RKO (cell line): ENCODE data around the gene ZBTB17.
A peak's percentile ranks its signal among the peaks of the same experiment; 100 is the strongest.
"Not testable (repeated sequence)": the region's sequence is repeated elsewhere in the genome, so short reads cannot be mapped to it uniquely, and the experiment has no call there.

Source experiments
- DNase-seq: peaks from one replicate; pipeline ENCODE4 v3.0.0-alpha.2; 2016; ENCODE audit warnings: low spot score

Gene ZBTB17

DNA sequence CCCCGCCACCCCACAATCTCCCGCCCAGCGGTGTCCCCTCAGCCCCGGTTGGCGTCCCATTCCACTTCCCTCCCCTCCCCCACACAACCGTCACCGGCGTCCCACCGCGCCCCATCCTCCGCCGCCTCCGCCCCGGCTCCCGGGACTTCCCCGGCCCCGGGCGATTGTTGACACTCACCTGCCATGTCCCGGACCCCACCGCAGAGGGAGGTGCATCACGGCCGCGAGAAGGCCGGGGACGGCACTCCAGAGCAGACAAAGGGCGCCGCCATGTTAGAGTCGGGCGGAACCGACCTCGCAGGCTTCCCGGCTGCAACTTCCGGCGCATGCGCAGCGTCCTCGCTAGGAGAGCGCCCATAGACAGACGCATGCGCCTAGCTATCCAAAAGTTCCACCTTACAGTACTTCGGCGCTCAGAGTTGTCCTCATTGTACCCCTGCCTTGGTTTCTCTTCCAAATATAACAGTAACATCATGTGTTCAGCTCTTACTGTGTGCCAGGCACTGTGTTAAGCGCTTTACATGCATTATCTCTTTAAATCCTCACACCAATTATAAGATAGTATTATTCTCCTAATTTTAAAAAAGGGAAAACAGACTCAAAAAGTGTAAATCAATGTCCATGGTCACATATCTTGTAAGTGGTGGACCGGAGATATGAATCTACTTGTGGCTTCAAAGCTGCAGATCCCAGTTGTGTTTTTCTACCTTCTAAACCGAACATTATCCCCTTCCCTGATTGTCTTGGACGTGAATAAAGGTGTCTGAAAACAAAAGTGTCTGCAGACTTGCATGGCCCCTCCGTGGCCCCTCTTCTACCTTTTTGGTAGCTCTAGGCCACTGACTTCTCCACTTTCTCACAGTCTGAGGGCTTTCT is at the start of gene ZBTB17:
ZBTB17 (minus strand) TSS at position 297 of the 876 bp plus-strand sequence. CDS start 27,606 bp downstream, outside the sequence.
- peak; percentile 95 for DNase-seq

DNA sequence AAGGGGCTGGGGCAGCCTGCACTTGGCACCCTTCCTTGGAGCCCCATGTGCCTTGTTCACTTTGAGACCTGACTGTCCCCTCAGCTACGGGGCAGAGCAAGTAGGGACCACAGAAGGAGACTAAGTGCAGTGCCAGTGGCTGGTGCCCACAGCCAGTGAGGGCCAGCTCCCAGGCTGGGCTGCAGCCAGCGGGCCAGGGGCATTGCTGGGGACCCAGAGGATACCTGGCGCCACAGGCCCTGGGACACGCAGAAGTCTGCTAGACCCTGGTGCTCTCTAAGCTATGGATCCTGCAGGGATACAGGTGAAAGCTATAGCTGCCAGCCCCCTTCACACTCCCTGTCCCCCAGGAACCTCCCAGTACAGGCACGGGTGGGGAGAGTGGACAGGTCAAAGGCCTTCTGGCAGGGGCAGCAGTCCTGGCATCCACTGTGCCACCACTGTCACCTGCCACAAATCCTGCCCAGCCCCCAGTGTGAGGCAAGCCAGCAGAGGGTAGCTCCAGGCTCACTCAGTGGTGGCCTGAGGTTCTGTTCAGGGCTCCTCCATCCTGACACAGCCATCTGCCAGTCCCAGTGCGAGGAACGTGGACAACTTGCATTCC is 47.3 kb upstream of the ZBTB17 start:
- no peak for DNase-seq

DNA sequence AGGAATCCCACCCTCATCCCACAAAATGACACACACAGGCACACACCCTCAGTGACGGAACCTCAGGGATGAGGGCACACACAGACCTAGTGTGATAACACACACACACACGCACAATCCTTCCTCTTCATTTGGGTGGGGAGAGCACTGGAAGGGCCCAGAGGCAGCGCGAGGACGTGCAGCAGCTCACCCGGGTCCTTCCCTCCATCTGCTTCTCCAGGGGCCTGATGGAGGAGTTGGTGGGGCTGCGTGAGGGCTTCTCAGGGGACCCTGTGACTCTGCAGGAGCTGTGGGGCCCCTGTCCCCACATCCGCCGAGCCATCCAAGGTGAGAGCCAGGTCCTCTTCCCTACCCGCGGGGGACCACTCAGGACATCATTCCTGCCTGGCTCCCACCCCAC is 46.5 kb upstream of the ZBTB17 start:
- no peak for DNase-seq

GRCh38 chr1:16021681-16022080 is 45.8 kb upstream of the ZBTB17 start, which contains the start of gene CLCNKA:
TSS of gene CLCNKA (plus strand) at chr1:16022036. CDS start at chr1:16022620, 584 bp downstream.
- no peak for DNase-seq

DNA sequence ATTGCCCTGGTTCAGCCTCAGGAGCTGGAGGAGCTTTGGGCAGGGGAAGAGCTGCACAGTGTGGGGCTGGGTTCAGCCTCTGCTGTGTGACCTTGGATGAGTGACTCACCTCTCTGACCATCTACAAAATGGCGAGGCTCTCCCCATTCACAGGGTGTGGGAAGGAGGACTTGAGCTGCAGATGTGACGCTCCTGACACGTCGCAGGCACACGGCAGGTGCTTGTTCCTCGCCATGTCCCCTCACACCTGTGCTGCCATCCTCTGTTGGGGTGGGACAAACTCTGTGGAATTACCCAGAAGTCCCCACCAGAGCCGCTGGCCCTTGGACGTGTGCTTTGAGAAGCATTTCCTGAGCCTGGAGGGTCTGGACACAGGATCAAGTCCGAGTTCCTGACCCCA is 45.0 kb upstream of the ZBTB17 start:
- not testable (repeated sequence) for DNase-seq

- no peak for DNase-seq
Observed at GRCh38 chr1:16020325-16020724, 44.4 kb upstream of the ZBTB17 start.

GRCh38 chr1:16019644-16020277 is 43.9 kb upstream of the ZBTB17 start:
- DNase-seq, result no peak

GRCh38 chr1:16018749-16019643 is 43.1 kb upstream of the ZBTB17 start:
- DNase-seq, result no peak

DNA sequence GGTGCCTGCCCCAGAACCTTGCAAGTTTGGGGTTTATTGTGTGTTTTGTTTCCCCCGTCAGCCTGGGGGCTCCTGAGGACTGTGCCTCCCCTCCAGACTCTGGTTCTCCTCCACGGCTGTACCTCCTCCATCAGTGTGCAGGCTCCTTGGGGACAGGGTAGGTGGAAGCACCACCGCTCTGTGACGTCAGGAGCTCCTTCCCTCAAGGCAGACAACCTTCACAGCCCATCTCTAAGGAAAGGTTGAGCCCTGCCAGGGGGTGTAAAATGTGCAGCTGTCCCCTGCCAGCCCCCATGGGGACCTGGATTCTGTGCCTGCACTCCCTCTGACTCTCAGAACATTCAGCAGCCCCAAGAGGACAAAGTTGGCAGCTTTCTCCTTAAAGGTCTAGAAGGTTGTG is 42.4 kb upstream of the ZBTB17 start:
- DNase-seq, result no peak

DNA sequence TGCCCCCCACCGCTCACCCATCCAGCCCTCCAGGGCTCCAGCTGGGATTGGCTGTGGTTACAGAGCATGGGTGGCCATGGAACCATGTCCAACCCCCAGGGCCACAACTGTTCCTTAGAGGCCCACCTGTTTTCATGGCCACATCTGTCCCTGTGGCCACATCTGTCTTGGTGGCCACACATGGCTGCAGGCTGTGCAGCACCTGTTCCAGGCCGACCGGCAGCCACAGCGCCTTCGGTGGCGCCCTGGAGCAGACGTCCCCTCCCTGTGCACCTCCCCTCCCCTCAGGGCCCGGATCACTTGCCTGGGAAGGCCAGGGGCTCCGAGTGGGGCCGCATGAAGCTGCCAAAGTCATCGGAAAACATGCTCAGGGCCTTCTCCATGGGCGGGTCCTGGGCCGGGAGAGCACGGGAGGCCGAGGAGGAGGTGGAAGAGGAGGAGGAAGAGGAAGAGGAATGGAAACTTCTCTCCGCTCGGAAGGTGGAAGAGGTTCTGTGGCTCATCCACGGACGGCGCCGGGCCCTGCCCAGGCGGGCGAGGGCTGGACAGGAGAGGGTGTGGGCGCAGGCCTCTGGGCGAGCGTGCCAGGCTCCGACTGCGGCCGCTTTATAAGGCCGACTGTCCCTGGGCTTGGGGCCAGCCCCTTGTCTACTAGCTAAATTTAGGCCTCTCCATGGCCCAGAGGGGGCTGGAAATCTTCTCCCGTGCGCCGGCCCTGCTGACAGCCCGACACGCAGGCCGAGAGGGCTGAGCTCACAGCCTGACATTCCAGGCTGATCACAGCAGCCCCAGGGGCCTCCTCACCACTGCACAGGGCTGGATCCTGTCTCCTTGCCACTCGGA is 41.8 kb upstream of the ZBTB17 start, which contains the start of gene HSPB7:
HSPB7 (minus strand) TSS at position 583 of the 843 bp plus-strand sequence; CDS start at position 503, 80 bp downstream.
- DNase-seq, result no peak

DNA sequence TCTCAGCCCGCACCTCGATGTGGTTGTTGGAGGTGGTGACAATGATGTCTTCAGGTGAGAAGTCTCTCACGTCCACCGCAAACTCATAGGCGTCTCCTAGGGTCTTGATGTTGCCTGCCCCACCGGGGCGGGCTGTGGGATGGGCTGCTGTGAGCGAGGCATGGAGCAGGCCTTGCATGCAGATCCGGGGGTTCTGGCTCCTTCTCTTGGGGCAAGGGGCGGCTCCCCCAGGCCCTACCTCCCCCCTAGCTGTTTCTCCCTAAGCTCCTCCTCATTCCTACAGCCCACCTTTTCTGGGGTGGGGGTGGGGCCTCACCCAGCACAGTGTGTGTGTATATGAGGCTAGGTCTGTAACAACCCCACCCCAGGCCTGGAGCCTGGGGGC is 41.2 kb upstream of the ZBTB17 start:
- no peak for DNase-seq

DNA sequence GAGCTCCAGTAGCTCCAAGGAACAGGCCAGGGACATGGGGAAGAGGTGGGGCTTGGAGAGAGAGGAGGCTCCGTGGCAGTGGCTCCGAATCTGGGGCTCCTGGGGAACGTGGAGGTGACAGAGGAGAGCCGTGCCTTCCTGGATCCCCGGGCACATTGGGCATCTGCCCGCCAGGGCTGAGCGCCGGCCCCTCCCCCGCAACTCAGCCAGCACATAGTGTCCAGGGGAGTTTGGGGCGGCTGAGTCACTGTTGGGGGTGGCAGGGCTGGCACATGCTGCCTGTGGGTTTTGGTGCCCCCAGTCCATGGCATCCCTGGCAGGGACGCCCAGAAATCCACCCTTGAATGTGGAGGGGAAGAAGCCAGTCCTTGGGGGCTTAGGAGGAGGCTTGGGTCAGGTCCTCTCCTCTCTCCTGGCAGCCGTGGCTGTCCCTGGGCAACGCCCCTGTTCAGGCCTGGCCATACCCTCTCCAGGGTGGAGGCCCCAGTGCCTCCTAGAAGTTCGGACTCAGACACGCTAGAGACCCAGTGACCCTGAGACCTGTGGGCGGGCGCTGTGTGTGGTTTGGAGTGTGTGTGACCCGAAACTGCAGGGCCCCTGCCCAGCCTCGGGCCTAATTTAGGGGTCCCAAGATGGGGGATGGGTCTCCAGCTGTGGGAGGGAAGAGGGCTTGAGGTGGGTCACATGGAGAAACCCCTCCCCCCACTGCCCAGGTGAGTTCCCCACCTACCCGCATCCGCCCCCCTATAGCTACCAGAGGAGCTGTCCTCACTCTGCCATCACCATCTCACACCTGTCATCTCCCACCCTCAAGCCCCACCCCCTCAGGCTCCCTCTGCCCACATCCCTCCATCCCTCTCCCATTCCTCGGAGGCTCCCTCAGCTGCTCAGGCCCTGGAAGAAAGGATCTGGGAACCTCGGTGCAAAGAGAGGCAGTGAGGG is 40.3 kb upstream of the ZBTB17 start:
- no peak for DNase-seq

DNA sequence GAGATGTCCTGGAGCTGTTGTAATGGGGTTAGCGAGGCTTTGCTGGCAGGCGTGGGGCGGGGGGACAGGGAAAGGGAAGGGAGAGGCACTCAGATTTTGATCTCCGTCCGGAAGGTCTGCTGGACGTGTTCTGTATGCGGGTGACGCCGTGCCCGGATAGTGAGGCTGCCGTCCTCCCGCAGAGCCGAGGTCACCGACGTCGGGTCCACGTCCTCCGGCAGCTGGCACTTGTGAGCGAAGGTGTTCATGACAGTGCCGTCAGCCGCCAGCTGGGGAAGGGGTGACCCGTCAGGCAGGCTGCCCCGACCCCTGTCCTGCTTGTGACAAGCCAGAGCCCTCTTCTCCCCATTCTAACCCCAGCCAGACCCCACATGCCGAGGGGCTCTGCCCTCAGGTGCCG is 39.6 kb upstream of the ZBTB17 start:
- DNase-seq, result no peak

GRCh38 chr1:16014509-16015482 is 38.9 kb upstream of the ZBTB17 start:
- DNase-seq, result no peak

- no peak for DNase-seq
Observed at GRCh38 chr1:16013908-16014258, 38.0 kb upstream of the ZBTB17 start.

DNA sequence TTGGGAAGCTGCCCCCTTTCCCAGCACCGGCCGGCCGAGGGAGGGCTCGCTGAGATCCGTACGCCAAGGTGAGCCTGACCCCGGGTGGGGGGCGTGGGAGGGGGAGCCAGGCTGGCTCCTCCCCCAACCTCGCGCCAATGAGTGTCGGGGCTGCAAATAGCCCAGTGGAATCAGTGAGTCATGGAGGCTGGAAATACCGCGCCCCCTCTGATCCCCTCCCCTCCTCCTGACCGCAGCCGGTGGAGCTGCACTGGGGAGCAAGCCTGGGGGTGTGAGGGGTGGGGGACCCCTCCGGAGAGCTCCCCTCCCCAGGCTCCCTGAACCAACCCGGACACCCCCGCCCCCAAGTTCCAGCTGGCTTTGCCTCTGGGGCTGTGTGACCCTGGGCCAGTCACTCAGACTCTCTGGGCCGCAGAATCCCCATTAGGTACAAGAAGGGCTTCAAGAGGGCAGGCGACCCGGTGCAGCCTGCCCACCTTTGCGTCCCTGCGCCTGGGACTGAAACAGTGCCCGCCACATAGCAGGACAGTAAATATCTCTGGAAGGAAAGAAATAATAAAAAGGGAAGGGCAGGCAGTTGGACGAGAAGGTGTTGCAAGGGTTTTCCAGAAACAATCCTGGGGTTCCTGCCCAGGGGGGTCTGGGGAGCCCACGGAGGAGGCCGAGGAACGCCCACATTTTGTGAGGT is 37.5 kb upstream of the ZBTB17 start:
- no peak for DNase-seq

- no peak for DNase-seq
Observed at GRCh38 chr1:16012590-16013219, 36.8 kb upstream of the ZBTB17 start.
